NCI-H526 treated with DMSO at 0.1 percent for 48 hours (cell line): ENCODE data around the gene ROBO3.

ENCODE experiments used
- DNase-seq: peaks from one replicate; lab custom pipeline; 2025; lab: John Stamatoyannopoulos, UW

Gene ROBO3

DNA sequence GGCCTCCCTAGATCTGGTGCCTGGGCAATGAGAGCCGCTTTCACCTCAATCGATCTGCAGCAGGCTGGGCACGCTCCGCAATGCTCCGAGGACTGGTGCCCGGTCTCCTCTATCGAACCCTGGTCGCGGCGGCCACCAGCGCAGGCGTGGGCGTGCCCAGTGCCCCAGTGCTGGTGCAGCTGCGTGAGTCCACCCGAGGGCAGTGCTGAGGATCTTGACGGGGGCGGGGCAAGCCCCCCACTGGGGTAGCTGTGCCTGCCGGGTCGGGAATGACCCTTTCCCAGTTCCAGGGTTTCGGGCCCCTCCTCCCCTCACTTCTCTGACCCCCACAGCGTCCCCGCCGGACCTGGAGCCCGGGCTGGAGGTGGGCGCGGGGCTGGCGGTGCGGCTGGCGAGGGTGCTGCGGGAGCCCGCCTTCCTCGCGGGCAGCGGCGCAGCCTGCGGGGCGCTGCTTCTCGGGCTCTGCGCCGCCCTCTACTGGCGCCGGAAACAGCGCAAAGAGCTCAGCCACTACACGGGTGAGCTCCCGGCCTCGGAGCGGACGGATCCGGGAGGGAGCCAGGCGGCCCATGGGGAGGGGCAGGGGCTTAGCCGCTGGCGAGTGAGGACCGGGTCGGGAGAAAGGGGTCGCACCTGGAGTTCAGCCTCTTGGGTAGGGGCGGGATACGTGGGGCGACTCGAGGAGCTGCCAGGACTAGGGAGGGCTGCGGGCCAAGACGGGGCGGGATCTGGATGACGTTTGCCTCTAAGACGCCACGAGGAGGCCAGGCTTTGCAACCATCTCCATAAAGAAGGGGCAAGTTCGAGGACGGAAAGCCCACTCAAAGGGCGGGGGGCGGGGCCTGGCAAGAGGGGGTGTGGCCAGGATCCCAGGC is 10.9 kb downstream of the ROBO3 start:
- peak; percentile 87 for DNase-seq

DNA sequence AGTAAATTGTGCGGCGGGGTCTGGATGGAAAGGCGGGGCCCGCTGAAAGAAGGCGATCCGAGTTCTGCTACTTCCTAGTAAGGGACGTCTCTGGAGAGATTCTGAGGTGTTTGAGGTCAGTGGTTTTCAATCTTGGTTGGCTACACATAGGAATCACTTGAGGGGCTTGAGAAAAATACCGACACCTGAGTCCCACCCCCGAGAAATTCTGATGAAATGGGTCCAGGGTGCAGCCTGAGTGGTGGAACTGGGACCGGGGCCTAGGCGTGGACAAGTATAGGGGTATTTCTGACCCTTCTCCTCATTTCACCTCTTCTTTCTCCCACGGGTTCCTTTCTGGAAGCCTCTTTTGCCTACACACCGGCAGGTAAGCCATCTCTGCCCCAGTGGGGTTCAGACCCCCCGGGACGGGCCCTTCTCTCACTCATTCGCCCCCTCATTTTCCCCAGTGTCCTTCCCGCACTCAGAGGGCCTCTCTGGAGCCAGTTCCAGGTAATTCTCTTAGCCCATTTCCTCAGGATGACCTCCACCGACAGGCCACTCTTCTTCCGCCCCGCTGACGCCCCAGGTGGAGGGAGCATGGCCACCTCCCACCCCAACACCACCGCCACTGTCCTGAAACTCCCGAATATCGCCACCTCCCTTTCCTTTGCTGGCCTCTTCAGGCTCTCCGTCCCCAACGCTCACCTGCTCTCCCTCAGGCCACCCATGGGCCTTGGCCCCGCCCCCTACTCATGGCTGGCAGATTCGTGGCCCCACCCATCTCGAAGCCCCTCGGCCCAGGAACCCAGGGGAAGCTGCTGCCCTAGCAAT is 11.8 kb downstream of the ROBO3 start:
- DNase-seq: no peak

- DNase-seq: no peak
Measured at GRCh38 chr11:124877631-124877909, 12.3 kb downstream of the ROBO3 start.

- no peak for DNase-seq
Measured at GRCh38 chr11:124877910-124878758, 12.9 kb downstream of the ROBO3 start.

GRCh38 chr11:124878759-124879492 is 13.7 kb downstream of the ROBO3 start:
- no peak for DNase-seq

DNA sequence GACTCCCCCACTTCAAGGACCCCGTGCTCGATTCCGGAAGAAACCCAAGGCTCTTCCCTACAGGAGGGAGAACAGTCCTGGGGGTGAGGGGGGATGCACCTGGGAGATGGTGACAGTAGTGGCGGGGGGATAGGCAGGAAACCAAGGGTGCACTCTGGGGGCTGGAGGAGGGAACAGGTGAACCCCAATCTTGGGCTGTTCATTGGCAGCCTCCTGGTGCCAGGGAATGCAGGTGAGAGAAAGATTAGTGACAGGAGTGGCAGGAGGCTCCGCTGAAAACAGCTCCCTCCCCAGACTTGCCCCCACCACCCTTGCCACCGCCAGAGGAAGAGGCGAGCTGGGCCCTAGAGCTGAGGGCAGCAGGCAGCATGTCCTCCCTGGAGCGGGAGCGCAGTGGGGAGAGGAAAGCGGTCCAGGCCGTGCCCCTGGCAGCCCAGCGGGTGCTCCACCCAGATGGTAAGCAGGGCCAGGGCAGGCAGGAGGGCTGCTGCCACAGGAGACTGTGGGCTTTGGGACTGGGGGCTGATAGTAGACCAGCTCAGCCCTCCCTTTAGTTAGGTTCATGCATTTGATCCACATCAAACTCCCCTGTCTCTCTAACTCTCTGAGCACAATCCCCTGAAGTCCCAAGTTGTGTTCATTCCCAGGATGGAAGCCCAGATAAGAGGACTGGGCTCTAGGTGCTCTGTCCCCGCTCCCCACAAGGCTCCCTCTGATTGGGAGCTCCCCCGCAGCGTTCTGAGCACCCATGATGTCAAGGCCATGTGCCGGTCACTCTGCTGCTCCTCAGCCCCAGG is 14.5 kb downstream of the ROBO3 start:
- DNase-seq: no peak

- DNase-seq: no peak
Measured at GRCh38 chr11:124880290-124880611, 15.0 kb downstream of the ROBO3 start.

DNA sequence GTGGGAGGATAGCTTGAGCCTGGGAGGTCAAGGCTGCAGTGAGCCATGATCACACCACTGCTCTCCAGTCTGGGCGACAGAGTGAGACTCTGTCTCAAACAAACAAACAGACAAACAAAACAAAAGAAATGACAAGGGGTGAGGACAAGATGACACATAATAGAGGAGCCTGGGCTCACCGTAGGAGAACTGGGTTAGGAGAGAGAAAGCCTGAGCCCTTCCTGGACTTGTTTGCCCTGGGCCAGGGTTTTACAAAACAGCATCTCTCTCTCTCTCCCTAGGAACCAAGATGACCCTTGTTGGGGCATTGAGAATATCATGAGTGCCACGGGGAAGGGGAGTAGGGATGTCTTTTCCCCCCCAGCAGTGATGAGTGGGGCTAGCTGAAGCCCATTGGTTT is 15.7 kb downstream of the ROBO3 start:
- no peak for DNase-seq

DNA sequence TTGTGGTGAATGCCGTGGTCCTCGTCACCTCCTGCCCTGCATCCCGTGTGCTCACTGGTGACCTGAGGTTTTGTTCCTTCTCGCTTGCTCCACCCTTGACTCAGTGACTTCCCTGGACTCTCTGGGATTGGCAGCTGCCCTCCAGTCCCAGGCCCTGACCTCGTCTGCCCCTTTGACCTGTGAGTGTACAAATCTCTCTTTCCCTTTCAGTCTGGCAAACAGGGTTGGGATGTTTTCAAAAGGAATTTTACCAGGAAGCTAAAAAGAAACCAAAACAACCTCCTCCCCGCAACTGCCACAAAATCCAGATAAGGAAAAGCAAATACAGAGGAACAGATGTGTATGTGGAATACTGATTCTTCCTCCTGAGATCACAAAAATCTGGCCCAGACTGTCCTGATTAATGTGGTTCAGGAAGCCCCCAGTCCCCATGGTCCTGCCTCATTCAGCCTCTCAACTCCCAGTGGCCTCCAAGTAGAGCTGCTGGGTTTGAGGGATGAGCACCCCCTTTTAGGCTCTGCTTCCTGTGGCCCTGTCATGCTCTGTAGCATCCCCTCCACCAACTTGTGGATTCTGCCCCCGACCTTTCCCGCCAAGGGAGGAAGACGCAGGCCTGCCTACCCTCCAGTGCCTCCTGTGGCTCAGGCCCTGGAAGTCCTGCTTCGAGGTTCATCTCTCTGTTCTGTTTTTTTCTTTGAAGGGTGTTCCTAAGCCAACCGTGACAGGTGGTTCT is 17.3 kb downstream of the ROBO3 start:
- DNase-seq: no peak

DNA sequence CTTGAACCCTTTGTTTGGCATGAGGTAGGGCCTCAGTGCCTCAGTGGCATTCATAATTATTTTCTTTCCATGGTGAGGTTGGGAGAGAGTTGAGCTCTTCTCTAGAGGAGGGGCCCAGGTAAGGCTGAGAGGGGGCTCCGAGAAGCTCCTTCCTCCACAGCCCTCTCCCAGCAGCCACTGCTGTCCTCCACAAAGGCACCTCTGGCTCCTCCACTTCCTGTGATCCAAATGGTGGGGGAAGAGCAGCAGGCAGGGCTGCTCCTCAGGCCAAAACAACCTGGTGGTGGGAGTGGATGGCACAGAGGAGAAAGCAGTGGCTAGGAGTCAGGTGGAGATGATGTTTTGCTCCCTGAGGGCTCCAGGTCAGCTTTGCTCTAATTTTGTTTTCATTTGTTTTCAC is 19.1 kb downstream of the ROBO3 start:
- no peak for DNase-seq

DNA sequence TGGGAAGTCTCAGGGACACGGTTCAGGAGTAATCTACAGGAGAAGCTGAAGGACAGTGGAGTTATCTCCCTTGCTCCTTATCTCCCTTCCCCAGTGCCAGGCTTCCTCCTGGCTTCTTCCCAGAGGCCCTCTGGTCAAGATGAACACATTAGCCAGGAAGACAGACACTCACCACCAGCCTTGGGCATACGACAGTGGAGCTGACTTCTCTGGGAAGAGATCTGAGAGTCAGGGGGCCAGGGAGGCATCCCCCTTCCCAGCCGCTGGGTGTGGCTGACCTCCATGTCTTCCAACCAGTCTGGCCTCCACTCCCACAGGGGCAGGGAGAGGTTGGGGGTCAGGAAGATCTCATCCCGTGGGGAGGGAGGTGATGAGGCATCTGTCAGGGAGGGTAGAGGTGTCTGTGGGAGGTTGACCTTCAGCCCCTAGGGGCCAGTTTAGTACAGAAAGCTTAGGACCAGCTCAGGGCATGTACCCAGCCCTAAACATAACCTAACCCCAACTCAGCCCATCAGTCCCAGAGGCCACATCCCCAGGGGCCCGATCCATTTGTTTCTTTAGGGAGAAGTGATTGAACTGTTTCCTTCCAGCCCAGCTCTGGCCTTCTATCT is 19.7 kb downstream of the ROBO3 start:
- no peak for DNase-seq

GRCh38 chr11:124886476-124886875 is 21.2 kb downstream of the ROBO3 start:
- no peak for DNase-seq

DNA sequence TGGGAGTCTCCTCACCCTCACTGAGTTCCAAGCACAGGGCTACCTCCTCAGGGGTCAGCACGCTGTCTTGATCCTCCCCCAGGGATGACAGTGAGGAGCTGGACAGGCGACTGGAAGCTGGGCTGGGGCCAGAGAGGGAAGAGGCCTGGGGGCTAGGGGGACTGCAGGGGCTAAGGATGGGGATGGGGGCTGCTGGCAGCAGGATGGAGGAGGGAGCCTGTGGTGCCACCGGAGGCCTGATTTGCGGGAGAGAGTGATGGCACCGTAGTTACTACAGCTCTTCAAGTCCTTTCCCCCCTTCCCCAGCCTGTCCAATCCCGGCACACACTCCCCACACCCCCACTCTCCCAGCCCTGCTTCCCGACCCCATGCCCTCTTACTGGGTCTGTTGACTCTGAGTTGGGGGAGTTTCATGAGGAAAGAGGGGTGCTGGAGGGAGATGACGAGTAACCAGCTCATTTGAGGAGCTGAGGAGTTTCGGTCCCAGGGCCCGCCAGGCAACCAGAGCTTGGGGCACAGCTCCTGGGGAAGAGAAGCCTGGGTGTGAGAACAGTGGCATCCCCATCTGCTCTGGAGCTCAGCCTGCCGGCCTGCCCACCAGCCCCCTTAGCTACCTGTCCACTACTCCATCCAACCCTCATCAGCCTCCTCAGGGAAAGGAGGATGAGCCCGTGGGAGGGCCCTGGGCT is 21.9 kb downstream of the ROBO3 start:
- no peak for DNase-seq

DNA sequence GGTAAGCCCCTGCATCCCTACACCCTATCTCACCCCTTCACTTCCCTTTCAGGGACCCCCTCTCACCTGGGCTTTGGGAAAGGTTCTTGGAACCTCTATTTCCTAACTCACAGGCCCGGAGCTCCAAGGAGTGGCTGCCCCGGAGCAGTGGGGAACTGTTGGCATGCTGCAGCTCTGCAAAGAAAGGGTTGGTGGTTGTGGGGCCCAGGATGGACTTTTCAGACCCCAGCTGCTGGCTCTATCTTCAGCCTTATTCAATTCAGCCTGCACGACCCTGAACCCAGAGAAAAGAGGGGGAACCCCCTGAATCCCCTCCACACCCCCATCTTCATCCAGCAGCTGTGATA is 22.4 kb downstream of the ROBO3 start:
- DNase-seq: no peak

- DNase-seq: no peak
Measured at GRCh38 chr11:124889191-124890091, 24.2 kb downstream of the ROBO3 start.

GRCh38 chr11:124890151-124890550 is 24.9 kb downstream of the ROBO3 start:
- no peak for DNase-seq

DNA sequence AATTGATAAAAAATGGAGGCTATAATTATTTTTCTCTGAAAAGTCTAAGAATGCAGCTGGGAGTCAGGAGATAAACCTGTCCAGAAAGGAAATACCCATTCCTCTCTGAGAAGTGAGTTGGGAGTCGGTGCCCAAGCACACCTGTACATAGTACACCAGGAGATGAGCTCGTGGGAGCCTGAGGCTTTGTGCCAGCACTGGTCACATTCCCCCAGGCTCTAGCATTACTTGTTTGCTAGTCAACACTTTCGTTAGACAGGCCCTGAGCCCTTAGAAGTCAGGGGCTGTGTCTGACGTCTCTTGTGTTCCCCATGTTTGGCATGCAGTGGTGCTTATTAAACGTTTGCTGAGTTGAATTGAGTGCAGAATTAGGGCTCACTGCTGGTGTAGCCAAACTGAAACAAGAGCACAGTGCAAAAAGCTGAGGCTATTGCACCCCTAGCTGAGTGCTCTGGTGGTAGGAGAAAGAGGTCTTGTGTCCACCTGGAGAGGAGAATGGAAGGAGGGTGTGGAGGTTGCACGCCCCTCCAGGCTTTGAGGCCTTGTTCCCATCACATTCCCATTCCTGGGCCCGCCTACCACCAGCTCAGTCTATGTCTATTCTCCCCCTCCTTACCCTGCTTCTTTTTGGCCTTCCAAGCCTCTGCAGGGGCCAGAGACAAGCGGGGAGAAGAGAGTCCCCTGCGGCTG is 25.6 kb downstream of the ROBO3 start:
- no peak for DNase-seq

DNA sequence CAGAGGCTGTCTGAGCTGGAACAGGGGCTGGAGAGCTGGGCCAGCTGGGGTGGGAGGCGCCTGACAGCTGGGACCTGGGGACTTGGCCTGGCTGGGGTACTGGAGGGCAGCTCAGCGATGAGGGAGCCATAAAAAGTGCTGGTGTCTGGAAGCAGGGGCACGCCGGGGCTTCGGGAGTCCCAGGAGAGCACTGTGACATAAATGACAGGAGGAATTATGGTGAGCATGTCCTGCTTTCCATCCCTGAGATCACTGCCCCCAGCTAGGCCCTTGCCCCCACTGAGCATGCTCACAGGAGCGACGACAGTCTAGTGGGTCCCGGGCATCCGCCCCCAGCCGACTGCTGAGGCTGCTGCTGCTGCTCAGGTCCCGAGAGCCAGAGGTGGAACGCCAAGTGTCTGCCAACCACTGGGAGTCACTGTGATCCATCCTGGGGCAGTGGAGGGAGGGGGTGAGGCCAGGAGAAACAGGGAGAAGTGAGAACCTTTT is 26.2 kb downstream of the ROBO3 start:
- DNase-seq: no peak
